OCI-M2 (cell line): ENCODE data around the gene MYO9A.
"Not testable (repeated sequence)": the region's sequence is repeated elsewhere in the genome, so short reads cannot be mapped to it uniquely, and the experiment has no call there.

Experiments
- DNase-seq: peaks from one replicate; lab custom pipeline; 2025; ENCODE audit not compliant: unreplicated experiment; lab: John Stamatoyannopoulos, UW

The MYO9A gene

DNA sequence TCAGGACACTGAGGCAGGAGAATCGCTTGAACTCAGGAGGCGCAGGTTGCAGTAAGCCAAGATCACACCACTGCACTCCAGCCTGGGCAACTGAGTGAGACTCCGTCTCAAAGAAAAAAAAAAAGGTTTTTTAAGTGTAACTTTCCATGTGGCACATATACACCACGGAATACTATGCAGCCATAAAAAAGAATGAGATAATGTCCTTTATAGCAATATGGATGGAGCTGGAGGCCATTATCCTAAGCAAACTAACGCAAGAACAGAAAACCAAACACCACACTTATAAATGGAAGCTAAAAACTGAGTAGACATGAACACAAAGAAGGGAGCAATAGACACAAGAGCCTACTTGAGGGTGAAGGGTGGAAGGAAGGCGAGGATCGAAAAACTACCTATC is 64.7 kb downstream of the MYO9A start:
- not testable (repeated sequence) for DNase-seq

DNA sequence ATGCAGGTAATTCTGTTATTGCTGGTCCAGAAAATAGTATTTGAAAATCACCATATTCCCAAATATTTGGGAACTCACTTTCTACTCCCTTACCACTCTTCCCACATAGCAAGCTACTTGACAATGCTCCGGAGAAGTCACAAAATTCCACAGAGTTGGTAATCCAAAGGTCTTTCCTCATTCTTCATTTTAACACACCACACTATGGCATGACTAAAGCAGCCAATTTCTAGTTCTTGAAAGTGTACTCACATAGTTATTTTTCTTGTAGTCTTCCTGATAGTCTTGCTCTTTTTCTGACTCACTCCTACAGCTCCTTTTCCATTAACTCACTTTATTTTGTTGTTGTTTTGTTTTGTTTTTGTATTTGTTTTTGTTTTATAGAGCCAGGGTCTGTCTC is 67.2 kb downstream of the MYO9A start:
- DNase-seq: no peak

DNA sequence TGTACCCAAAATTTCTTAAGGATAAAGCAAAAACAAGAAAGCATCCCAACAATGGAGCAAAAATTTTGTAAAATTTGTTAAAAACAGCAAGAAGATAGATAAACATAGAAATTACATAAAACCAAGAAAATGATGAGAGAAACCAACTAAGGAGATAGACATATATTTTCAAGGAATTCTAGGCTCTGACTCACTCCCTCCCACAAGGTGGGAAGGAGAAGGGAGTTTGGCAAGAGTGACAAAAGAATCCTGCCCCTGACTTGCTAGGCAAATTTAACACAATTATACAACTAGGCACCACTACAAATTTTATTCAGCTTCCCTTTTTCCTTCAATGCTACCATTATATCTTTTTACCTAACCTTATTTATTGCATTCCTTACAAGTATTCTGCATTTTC is 70.9 kb downstream of the MYO9A start:
- no peak for DNase-seq

DNA sequence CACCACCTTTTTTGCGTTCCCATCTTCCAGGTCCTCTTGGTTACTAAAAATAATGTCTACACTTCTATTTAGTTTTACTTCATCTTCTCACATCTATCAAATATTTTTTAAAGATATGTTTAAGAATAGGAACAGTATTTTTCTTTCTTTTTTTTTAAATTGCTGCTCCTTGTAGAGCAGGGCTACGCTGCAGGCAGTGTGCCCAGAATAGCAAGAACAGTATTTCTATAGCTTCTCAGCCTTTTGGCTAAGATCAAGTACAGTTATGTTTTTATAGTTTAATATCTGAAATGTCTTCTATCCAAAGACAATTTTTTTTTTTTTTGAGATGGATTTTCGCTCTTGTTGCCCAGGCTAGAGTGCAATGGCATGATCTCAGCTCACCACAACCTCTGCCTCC is 73.0 kb downstream of the MYO9A start:
- no peak for DNase-seq

DNA sequence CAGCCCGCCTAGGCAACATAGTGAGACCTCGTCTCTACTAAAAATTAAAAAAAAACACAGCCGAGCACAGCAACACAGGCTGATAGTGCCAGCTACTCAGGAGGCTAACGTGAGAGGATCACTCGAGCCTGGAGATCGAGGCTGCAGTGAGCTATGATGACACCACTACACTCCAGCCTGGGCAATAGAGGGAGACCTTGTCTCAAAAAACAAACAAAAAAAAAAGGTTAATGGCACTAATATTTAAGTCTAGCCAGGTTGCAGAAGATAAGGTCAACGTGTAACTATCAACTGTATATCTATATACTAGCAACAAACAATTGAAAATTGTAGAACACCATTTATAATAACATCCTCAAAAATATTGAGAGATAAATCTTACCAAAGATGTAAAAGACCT is 75.1 kb downstream of the MYO9A start:
- DNase-seq: no peak

DNA sequence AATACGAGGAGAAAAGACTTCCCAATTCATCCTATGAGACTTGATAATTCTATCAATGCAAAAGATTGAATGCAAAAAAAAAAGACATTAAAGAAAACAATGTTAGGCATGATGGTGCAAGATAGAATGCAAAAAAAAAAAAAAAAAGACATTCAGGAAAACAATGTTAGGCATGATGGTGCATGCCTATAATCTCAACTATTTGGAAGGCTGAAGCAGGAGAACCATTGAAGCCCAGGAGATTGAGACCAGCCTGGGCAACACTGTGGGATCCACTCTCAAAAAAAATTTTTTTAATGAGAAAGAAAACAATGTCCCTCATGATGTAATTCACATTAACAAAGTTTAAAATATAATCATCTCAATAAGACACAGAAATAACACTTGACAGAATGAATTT is 75.9 kb downstream of the MYO9A start:
- no peak for DNase-seq

DNA sequence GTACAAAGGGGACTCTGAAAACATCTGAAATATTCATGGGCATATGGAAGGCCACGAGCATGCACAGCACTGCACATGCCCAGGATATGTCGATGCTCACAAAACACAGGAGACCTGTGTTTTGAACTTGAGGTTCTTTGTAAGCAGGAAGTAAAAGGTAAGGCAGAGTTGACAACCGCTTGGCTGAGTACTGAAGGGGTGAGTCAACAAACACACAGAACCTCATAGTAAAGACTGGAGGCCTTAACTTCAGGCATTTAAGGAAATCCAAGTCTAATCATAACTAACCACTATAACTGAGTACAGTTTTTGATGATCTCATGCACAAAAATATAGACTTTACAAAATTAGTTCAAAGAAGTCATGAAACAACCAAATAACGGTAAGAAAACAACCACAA is 80.6 kb downstream of the MYO9A start:
- no peak for DNase-seq

DNA sequence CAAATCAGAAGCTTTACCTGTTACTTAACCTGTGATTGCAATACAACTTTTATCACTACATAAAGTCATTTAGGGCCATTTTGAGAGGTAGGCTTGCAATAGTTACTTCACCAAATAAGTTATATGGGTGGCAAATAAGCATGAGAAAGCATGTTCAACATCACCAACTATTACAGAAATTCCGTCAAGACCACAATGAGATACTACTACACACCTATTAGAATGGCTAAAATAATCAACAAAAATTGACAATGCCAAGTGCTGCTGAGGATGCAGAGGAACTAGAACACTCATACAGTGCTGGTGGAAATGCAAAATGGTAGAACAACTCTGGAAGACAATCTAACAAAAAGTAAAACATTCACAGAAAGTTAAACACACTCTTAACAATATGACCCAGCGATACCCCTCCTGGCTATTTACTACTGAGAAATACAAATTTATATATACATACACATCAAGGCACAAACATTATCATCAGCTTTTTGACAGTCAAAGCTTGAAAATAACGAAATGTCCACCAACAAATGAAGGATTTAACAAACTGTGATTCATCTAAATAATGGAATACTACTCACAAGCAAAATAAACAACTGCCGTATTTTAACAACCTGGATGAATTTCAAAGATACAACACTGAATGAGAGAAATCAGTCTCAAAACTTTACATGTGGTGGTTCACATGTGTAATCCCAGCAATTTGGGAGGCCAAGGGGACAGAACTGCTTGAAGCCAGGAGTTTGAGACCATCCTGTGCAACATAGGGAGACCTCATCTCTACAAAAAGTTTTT is 82.9 kb downstream of the MYO9A start:
- no peak for DNase-seq

DNA sequence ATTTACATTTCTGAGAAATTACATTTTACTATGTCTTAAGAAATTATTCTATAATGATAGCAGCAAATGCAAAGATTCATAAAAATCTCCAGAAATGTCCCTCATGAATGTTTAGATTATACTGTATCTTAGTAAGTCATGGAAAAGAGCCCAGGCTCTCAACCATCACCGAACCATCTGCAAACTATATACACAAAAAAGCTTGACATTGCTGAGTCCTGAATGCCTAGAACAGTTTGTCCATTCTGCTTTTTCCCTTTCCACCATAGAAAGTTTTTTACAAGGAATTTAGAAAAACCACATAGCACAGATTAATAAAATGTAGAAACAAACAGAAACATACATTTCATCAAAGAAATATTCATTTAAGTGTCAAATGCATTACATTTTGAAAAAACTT is 83.6 kb downstream of the MYO9A start:
- DNase-seq: no peak

DNA sequence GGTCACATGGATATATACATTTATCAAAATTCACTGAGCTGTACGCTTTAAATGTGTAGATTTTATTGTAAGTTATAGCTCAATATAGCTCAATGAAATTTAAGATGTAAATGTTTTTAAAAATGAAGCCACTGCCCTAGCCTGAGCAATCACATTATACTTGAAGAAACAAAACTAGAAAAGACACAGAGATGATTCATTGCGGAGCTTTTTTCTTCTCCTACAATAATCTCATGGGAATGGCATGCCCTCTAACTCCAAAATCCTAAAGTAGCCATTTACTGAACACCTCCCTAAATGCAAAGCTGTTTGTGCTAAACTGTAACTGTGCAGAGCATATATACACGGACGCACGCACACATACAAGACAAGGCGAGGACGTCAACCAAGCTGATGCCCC is 84.2 kb downstream of the MYO9A start:
- DNase-seq: no peak

DNA sequence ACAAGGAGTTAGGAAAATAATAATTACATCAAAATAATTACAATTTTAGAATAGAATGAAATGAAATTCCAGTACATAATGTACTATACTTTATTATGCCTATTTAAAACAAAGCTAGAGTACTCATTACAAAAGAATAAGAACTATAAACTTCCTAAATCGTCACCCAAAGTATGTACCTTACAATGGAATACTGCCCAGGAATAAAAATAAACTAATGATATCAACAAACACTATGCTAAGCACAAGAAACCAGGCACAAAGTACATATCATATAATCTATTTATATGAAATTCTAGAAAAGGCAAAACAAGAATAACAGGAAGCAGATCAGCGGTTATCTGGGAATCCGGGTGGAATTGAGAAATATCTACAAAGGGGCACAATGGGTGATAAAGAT is 84.7 kb downstream of the MYO9A start:
- DNase-seq: no peak

DNA sequence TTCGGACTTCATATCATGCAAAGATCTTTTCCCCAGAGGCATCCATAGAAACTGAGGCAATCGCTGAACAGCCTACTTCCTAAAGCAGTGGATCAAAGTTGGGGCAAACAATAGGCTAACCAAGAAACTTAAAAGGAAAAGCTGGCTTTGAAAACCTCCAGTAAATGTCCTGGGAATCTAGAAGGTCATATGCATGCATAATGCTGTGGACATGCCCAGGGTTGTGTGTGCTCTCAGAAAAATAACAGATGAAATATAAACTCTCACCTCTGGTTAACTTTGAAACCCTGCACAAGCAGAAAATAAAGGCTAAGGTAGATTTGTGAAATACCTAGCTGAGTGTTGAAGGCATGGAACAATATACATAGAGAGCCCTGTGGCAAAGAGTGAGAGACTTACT is 96.3 kb downstream of the MYO9A start:
- no peak for DNase-seq

DNA sequence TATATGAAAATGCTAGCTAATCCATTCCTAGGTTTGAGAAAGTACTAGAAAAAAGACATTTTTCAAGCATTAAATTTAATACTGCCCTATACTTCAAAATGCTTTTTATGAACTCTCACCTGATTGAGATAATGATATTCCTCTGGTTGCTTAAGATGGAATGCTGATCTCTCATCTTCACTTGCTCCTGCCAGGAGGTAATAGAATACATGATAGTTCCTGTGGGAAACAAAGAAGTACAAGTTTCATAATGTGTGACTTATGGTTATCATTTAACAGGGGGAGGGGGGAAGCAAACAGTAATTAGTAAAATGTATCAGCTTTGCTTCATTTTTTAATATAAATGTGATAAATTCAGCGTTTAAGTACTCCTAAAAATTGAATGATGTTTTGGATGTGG is 97.2 kb downstream of the MYO9A start:
- DNase-seq: no peak

DNA sequence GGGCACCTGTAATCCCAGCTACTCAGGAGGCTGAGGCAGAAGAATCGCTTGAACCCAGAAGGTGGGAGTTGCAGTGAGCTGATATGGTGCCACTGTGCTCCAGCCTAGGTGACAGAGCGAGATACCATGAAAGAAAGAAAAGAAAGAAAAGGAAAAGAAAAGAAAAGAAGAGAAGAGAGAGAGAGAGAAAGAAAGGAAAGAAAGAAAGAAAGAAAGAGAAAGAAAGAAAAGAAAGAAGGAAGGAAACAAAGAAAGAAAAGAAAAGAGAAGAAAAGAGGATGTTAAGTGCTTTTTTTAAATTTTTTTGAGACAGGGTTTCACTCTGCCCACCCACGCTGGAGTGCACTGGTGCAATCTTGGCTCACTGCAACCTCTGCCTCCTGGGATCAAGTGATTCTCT is 103.4 kb downstream of the MYO9A start:
- not testable (repeated sequence) for DNase-seq

DNA sequence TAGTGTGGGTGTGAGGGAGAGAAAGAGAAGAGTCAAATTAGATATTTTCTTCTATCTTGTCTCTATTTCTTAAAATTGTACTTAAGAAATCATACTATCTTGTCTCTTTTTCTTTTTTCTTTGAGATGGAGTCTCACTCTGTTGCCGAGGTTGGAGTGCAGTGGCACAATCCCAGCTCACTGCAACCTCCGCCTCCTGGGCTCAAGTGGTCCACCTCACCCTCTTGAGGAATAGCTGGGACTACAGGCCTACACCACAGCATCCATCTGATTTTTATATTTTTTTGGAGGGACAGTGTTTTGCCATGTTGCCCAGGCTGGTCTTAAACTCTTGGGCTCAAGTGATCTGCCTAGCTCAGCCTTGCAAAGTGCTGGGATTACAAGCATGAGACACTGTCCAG is 104.2 kb downstream of the MYO9A start:
- DNase-seq: no peak

DNA sequence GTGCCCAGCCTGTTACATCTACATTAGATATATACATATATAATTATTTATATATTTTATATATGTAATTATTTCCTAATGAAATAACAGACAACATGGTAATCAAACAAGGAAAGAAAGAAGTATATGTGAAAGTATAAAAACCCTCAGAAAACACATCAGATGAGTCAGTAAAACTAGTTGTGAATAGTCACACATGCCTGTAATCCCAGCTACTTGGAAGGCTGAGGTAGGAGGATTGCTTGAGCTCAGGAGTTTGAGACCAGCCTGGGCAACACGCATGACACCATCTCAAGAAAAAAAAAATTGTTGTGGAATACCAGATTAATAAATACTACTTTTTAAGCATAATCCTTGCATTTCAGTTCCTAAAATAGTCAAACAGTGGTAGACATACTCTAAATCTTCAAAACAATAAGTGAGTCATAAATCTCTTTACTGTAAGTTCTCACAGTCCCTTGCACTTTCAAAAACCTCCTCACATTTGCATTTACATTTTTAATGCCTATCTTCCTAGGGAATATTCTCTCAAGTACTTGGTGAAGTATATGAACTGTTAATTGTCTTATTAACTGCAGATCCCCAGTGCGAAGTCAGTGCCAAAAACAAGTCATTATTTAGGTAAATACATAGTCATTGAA is 106.5 kb downstream of the MYO9A start:
- no peak for DNase-seq

DNA sequence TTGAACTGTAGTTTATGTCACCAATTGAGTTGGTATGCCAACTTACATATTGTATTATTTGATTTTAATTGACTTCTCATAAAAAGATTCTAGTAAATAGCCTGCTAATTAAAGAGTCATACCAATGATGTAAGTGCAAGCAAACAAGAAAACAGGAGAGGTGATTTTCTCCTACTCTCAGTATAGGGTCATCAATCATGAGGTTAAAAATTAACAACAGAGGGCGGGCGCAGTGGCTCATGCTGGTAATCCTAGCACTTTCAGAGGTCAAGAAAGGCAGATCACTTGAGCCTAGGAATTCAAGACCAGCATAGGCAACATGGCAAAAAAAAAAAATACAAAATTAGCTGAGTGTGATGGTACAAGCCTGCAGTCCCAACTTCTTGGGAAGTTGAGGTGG is 108.7 kb downstream of the MYO9A start:
- no peak for DNase-seq

DNA sequence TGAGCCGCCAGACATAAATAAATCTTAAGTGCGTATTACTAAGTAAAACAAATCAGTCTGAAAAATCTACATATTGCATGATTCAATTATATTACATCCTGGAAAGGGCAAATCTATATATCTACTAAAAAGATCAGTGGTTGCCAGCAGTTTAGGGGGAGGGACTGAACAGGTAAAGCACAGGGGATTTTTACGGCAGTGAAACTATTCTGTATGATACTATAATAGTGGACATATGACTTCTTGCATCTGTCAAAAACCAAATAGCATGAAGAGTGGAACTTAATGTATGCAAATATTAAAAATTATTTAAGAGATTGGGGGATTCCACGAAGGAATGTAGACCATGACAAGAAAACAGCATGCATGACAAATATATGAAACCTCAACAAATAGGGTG is 111.6 kb downstream of the MYO9A start:
- DNase-seq: no peak

DNA sequence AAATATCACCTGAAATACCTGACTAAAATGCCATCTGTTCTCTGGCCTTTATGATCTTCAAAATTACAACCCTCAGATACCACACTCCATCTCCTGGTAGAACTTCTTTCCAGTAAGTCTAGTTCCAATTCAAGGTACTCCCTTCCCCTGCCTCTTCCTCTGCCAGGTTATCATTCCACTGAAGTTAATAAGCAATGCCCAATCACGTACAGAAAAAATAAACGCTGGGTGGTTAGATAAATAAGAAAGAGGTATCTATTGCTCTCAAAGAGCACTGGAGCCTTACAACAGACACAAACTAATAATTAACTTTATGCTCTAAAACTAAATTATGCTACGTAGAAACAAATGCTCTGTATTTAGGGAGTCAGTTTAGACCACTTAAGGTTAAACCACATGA is 112.5 kb downstream of the MYO9A start:
- no peak for DNase-seq

DNA sequence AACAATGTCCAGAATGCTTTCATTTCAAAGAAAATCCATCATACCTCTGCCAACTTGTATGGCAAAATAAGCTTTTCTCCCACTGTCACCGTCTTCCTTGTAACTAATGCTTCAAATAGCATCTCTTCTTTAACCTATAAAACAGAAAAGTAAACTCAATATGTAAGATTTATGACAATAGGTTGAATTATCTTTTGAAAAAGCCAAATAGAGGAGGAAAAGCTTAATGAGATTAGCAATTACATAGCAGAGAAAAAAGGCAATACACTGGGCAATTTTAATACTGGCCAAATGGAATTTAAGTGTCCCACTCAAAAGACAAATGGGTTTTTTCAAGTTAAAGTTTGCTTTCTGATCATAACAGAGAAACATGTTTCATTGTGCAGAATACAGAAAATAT is 118.1 kb downstream of the MYO9A start:
- no peak for DNase-seq

DNA sequence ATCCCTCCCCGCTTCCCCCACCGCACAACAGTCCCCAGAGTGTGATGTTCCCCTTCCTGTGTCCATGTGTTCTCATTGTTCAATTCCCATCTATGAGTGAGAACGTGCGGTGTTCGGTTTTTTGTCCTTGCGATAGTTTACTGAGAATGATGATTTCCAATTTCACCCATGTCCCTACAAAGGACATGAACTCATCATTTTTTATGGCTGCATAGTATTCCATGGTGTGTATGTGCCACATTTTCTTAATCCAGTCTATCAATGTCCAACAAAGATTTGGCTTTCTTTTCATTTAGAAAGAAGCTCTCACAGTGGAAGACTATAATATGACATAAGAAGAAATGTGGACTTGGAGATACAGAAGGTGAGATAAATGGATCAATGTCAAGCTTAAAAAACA is 119.2 kb downstream of the MYO9A start:
- not testable (repeated sequence) for DNase-seq

DNA sequence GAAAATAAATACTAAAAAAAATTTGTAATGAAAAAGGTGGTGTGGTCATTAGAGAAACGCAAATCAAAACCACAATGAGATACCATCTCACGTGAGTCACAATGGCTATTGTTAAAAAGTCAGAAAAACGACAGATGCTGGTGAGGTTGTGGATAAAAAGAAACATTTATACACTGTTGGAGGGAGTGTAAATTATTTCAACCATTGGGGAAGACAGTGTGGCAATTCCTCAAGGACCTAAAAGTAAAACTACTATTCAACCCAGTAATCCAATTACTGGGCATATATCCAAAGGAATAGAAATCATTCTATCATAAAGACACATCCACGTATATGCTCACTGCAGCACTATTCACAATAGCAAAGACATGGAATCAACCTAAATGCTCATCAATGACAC is 120.3 kb downstream of the MYO9A start:
- no peak for DNase-seq

DNA sequence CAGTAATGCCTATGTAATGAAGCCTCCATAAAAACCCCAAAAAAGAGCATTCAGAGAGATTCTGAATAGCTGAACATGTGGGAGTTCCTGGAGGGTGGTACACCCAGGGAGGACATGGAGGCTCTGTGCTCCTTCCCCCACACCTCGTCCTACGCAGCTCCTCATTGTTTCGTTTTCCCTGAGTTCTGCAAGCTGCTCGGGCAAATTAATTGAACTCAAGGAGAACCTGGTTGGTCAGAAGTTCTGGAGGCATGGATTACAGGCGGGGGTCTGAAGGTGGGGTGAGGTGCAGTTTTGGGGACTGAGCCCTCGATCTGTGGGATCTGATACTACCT is 142.2 kb downstream of the MYO9A start:
- DNase-seq: no peak
